Measurements from ENCODE around the gene SORCS3.

DNA sequence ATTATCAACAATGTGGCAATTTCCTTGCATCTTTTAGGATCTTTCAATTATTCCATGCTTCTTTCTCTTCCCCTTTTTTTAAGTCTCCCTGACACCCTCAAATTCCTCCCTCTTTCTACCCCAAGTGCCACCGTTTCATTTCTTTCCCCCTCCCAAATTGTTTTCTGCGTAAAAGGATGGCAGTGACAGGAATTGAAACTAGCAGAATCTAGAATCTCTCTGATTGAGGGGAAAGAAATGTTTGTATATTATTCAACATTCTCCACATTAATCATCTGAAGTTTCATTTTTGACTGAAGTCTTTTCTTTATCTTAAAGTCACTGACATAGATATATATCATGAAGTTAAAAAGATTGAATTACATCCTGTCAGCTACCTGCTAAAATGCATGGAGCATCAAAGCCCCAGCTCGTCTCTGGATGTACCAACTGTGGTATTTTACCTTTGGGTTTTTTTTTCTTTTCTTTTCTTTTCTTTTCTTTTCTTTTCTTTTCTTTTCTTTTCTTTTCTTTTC lies 633.5 kb downstream of the SORCS3 start:
- TF ChIP-seq, protein P1, sequence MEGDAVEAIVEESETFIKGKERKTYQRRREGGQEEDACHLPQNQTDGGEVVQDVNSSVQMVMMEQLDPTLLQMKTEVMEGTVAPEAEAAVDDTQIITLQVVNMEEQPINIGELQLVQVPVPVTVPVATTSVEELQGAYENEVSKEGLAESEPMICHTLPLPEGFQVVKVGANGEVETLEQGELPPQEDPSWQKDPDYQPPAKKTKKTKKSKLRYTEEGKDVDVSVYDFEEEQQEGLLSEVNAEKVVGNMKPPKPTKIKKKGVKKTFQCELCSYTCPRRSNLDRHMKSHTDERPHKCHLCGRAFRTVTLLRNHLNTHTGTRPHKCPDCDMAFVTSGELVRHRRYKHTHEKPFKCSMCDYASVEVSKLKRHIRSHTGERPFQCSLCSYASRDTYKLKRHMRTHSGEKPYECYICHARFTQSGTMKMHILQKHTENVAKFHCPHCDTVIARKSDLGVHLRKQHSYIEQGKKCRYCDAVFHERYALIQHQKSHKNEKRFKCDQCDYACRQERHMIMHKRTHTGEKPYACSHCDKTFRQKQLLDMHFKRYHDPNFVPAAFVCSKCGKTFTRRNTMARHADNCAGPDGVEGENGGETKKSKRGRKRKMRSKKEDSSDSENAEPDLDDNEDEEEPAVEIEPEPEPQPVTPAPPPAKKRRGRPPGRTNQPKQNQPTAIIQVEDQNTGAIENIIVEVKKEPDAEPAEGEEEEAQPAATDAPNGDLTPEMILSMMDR (IDR thresholded peaks at IDR 0.05; ENCODE audit: low read depth, low read length) = no peak
- TF ChIP-seq POLR2A (IDR thresholded peaks at IDR 0.05; ENCODE audit: extremely low read depth, insufficient read length) (no peak), MYC (IDR thresholded peaks at IDR 0.05; ENCODE audit: low read depth, low read length) (no peak)
- TF ChIP-seq, protein P2, sequence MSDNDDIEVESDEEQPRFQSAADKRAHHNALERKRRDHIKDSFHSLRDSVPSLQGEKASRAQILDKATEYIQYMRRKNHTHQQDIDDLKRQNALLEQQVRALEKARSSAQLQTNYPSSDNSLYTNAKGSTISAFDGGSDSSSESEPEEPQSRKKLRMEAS (IDR thresholded peaks at IDR 0.05; ENCODE audit: low read depth, low read length) = no peak
